Keratinocyte (primary cell): ENCODE data around the gene TOB2. TPM values are rescaled to one million over a fixed set of nuclear protein-coding genes. Genes with fewer than 3 reads are reported as not detected.

Source experiments
- DNase-seq: peaks from one replicate; pipeline ENCODE4 v3.0.0-alpha.2; 2011; ENCODE audit warnings: low read depth, missing footprints, low spot score
- FAIRE-seq: peaks from 2 replicates; lab custom pipeline; 2011; peaks lifted over from hg19 to GRCh38; lab: Jason Lieb, UNC
- H2AFZ ChIP-seq: 2 replicates; pipeline ENCODE4 v1.6.0; 2012; ENCODE audit warnings: low read length, control low read depth, inconsistent platforms; ENCODE audit not compliant: control insufficient read depth
- H3K27ac ChIP-seq: 2 replicates; pipeline ENCODE4 v1.5.1; 2011; ENCODE audit warnings: low read length; ENCODE audit not compliant: control insufficient read depth, insufficient read depth
- H3K27me3 ChIP-seq: 3 replicates; pipeline ENCODE4 v1.6.0; 2011; ENCODE audit warnings: low read length; ENCODE audit not compliant: control insufficient read depth, insufficient read depth; ENCODE audit errors: extremely low read depth
- H3K36me3 ChIP-seq, 2 experiments: 2 replicates in 1 of 2; 3 replicates in 1 of 2; pipeline ENCODE4 v1.5.1; 2011; ENCODE audit warnings: low read length in 2 of 2, mild to moderate bottlenecking in 1 of 2; ENCODE audit not compliant: control insufficient read depth in 2 of 2, insufficient read depth in 2 of 2; ENCODE audit errors: extremely low read depth in 1 of 2
- H3K4me1 ChIP-seq: 3 replicates; pipeline ENCODE4 v1.5.1; 2011; ENCODE audit warnings: low read length; ENCODE audit not compliant: control insufficient read depth, insufficient read depth; ENCODE audit errors: extremely low read depth
- H3K4me2 ChIP-seq: 3 replicates; pipeline ENCODE4 v1.6.0; 2011; ENCODE audit warnings: low read depth, low read length; ENCODE audit not compliant: control insufficient read depth, insufficient read depth; ENCODE audit errors: extremely low read depth
- H3K4me3 ChIP-seq, 3 experiments: fragments of 200-600 bp in 1 of 3; sonication (generic) in 1 of 3; 2 replicates in 2 of 3; 3 replicates in 1 of 3; pipeline ENCODE4 v1.5.1; 2011 to 2016; ENCODE audit warnings: low read length in 3 of 3, mild to moderate bottlenecking in 3 of 3, control low read depth in 2 of 3, inconsistent platforms in 1 of 3, low read depth in 1 of 3, mixed read lengths in 1 of 3, mixed run types in 1 of 3, moderate library complexity in 1 of 3; ENCODE audit not compliant: control insufficient read depth in 2 of 3, insufficient read depth in 2 of 3; ENCODE audit errors: extremely low read depth in 1 of 3
- H3K79me2 ChIP-seq: 2 replicates; pipeline ENCODE4 v1.6.0; 2012; ENCODE audit warnings: low read length; ENCODE audit not compliant: control insufficient read depth, insufficient read depth
- H3K9ac ChIP-seq: 3 replicates; pipeline ENCODE4 v1.6.0; 2011; ENCODE audit warnings: low read length; ENCODE audit not compliant: control insufficient read depth, insufficient read depth; ENCODE audit errors: extremely low read depth
- H3K9me1 ChIP-seq: 3 replicates; pipeline ENCODE4 v1.6.0; 2011; ENCODE audit warnings: low read length; ENCODE audit not compliant: control insufficient read depth, insufficient read depth; ENCODE audit errors: extremely low read depth
- H3K9me3 ChIP-seq: 2 replicates; pipeline ENCODE4 v1.5.1; 2012; ENCODE audit warnings: low read depth, low read length; ENCODE audit not compliant: control insufficient read depth
- H4K20me1 ChIP-seq: 3 replicates; pipeline ENCODE4 v1.6.0; 2011; ENCODE audit warnings: low read length; ENCODE audit not compliant: control insufficient read depth, insufficient read depth; ENCODE audit errors: extremely low read depth
- EZH2 ChIP-seq: IDR thresholded peaks from one replicate; pipeline ENCODE4 v1.6.1; 2012; ENCODE audit warnings: inconsistent platforms, mild to moderate bottlenecking, low read length, moderate library complexity
- dilution Hi-C: fragments of 300-500 bp; cut with MboI; formaldehyde crosslinking; loops from one replicate; pipeline ENCODE4 v1.7.0; 2020; ENCODE audit warnings: low sequenced_read_pairs; ENCODE audit not compliant: extremely low pct_ligation_motif_present
- polyA plus RNA-seq, 5 experiments: library from polyadenylated mRNA; depleted of rRNA in 3 of 5; stranded (reverse) in 3 of 5; stranded (forward) in 1 of 5; unstranded in 1 of 5; fragments of >200 nt; gene quantifications; 1 replicate in 1 of 5; 2 replicates in 3 of 5; 3 replicates in 1 of 5; pipeline versions ENCODE4 v1.2.1 to v1.2.3, GENCODE V29; 2011 to 2012; ENCODE audit warnings: missing spikeins in 2 of 5, low read depth in 1 of 5, low replicate concordance in 1 of 5
- TF ChIP-seq, protein P1 (sequence below), 3 experiments: IDR thresholded peaks in 1 of 3; conservative IDR thresholded peaks in 1 of 3; optimal IDR thresholded peaks in 1 of 3; 2 replicates in 2 of 3; 3 replicates in 1 of 3; pipeline versions ENCODE3 to v1.5.1; 2011; ENCODE audit warnings: low read length in 3 of 3, mild to moderate bottlenecking in 3 of 3, moderate library complexity in 2 of 3, control low read depth in 1 of 3, inconsistent platforms in 1 of 3; ENCODE audit not compliant: insufficient read depth in 2 of 3; ENCODE audit errors: extremely low read depth in 1 of 3

The TOB2 gene
- polyA plus RNA-seq, 1 donor (not counting 4 experiments of a cell fraction or from before 2014, with no cell fraction given), result 14.5 TPM

- Histone ChIP-seq H3K9me1 (no peaks in the 10 kb centered on the region), H3K27me3 (no peaks in the 10 kb centered on the region), H3K9ac (no peak overlapping the region), H2AFZ (no peak overlapping the region), H3K79me2 (no peaks in the 10 kb centered on the region), H4K20me1 (no peaks in the 10 kb centered on the region), H3K27ac (no peak overlapping the region), H3K4me2 (no peak overlapping the region), H3K4me3 (no peak overlapping the region), H3K4me1 (peaks cover 11% of the 10 kb centered on the region), H3K9me3 (no peaks in the 10 kb centered on the region), H3K36me3 (peaks cover 5 to 8% of the 10 kb centered on the region in 2 experiments)
- TF ChIP-seq, protein P1, sequence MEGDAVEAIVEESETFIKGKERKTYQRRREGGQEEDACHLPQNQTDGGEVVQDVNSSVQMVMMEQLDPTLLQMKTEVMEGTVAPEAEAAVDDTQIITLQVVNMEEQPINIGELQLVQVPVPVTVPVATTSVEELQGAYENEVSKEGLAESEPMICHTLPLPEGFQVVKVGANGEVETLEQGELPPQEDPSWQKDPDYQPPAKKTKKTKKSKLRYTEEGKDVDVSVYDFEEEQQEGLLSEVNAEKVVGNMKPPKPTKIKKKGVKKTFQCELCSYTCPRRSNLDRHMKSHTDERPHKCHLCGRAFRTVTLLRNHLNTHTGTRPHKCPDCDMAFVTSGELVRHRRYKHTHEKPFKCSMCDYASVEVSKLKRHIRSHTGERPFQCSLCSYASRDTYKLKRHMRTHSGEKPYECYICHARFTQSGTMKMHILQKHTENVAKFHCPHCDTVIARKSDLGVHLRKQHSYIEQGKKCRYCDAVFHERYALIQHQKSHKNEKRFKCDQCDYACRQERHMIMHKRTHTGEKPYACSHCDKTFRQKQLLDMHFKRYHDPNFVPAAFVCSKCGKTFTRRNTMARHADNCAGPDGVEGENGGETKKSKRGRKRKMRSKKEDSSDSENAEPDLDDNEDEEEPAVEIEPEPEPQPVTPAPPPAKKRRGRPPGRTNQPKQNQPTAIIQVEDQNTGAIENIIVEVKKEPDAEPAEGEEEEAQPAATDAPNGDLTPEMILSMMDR (optimal IDR thresholded peaks at IDR 0.05 in 1 of 3, IDR thresholded peaks at IDR 0.05 in 1 of 3, conservative IDR thresholded peaks at IDR 0.05 in 1 of 3; ENCODE audit: extremely low read depth in 1 of 3, insufficient read depth in 2 of 3, low read length in 3 of 3), result no peak
- no peak for TF ChIP-seq EZH2
- DNase-seq (no peak), FAIRE-seq (no peak)
- dilution Hi-C loops, result no loop called here
These were observed 62.5 kb downstream of the TOB2 start for GRCh38 chr22:41384128-41384527.

Other genes with a start within 250 kb of the TOB2 start
- gene L3MBTL2, start 241.5 kb downstream of the TOB2 start, polyA plus RNA-seq, result 16.7 to 24.8 TPM (median 18.1 TPM) in 3 replicates
- 0.16 to 0.26 TPM (median 0.26 TPM) in 3 replicates for gene CHADL, start 205.9 kb downstream of the TOB2 start, polyA plus RNA-seq
- gene RANGAP1, start 160.6 kb downstream of the TOB2 start, polyA plus RNA-seq, result 85.9 to 119 TPM (median 108 TPM) in 3 replicates
- 24.2 to 31.9 TPM (median 25.5 TPM) in 3 replicates for gene ZC3H7B, start 145.3 kb downstream of the TOB2 start, polyA plus RNA-seq
- gene TEF, start 64.9 kb downstream of the TOB2 start, polyA plus RNA-seq, result 8.6 to 12.4 TPM (median 12.0 TPM) in 3 replicates
- gene PHF5A, start 21.9 kb upstream of the TOB2 start, polyA plus RNA-seq, result 51.9 to 77.7 TPM (median 73.0 TPM) in 3 replicates
- gene ACO2, start 22.3 kb upstream of the TOB2 start, polyA plus RNA-seq, result 20.7 to 57.9 TPM (median 37.2 TPM) in 3 replicates
- 41.4 to 63.0 TPM (median 44.7 TPM) in 3 replicates for gene POLR3H, start 97.7 kb upstream of the TOB2 start, polyA plus RNA-seq
- not detected in 3 replicates for gene CSDC2, start 114.2 kb upstream of the TOB2 start, polyA plus RNA-seq
- 39.6 to 52.2 TPM (median 47.1 TPM) in 3 replicates for gene PMM1, start 143.0 kb upstream of the TOB2 start, polyA plus RNA-seq
- gene DESI1, start 174.2 kb upstream of the TOB2 start, polyA plus RNA-seq, result 32.8 to 43.1 TPM (median 39.6 TPM) in 3 replicates
- 162 to 247 TPM (median 244 TPM) in 3 replicates for gene XRCC6, start 174.5 kb upstream of the TOB2 start, polyA plus RNA-seq
- 230 to 277 TPM (median 251 TPM) in 3 replicates for gene SNU13, start 242.1 kb upstream of the TOB2 start, polyA plus RNA-seq